ENCODE measurements around the gene STARD10. TPM values are rescaled to one million over a fixed set of nuclear protein-coding genes. Genes with fewer than 3 reads are reported as not detected.
A peak's percentile ranks its signal among the peaks of the same experiment; 100 is the strongest.

The STARD10 gene
- total RNA-seq, 1 experiment from 2014 or later, result 58.4 TPM

- TF ChIP-seq TCF7L2 (IDR thresholded peaks at IDR 0.05; ENCODE audit: borderline replicate concordance, extremely low read depth, insufficient read depth, insufficient read length) (peak; percentile 22), EZH2phosphoT487 (IDR thresholded peaks at IDR 0.05; ENCODE audit: borderline replicate concordance) (no peak)
- H3K27me3 ChIP-seq (ENCODE audit: insufficient read depth, low read length), result no peaks in the 10 kb centered on the region
- no peak overlapping the region for H3K27ac ChIP-seq (ENCODE audit: low read depth, low read length)
- no peaks in the 10 kb centered on the region for H3K9me3 ChIP-seq (ENCODE audit: control insufficient read depth in 1 of 2, insufficient read depth in 1 of 2, low read depth in 1 of 2, low read length in 2 of 2)
- no peak overlapping the region for H3K4me2 ChIP-seq (ENCODE audit: low read length)
- ChIA-PET RAD21 (ENCODE audit: low non-redundant PET in 1 of 2, low total read pairs in 2 of 2, uncharacterized antibody in 2 of 2, unreplicated experiment in 2 of 2) (no interaction called here), CTCF (no interaction called here), POLR2A (no interaction called here)
- H3K9ac ChIP-seq (ENCODE audit: low read length), result no peak overlapping the region
- H2AFZ ChIP-seq (ENCODE audit: low read depth, low read length, poor library complexity, severe bottlenecking), result no peak overlapping the region
- no TSS peak for BruUV-seq (replicated peaks)
- H4K20me1 ChIP-seq (ENCODE audit: insufficient read depth), result no peaks in the 10 kb centered on the region
- H3K9me2 ChIP-seq (ENCODE audit: insufficient read depth), result no peaks in the 10 kb centered on the region
- H3K4me3 ChIP-seq (replicated peaks in 1 of 2; ENCODE audit: low read depth in 1 of 2, low read length in 2 of 2), result no peak overlapping the region
- no peaks in the 10 kb centered on the region for H3K36me3 ChIP-seq (ENCODE audit: control insufficient read depth in 1 of 2, insufficient read depth in 2 of 2, low read length in 2 of 2)
- intact Hi-C loops (cut with micrococcal nuclease), result no loop called here
- DNase-seq (ENCODE audit: low read depth, low spot score) (no peak), ATAC-seq (no peak)
- H3K4me1 ChIP-seq (ENCODE audit: control insufficient read depth in 1 of 2, insufficient read depth in 2 of 2, low read length in 2 of 2), result peaks cover 12 to 45% of the 10 kb centered on the region in 2 experiments
- no peaks in the 10 kb centered on the region for H3K79me2 ChIP-seq (ENCODE audit: insufficient read depth, low read length)
These were observed 16.0 kb downstream of the STARD10 start for GRCh38 chr11:72777755-72778278.

GRCh38 chr11:72776844-72777754 lies 16.7 kb downstream of the STARD10 start:
- no TSS peak for BruUV-seq (replicated peaks)
- intact Hi-C loops (cut with micrococcal nuclease), result no loop called here
- Histone ChIP-seq H3K27me3 (ENCODE audit: insufficient read depth, low read length) (no peaks in the 10 kb centered on the region), H3K9ac (ENCODE audit: low read length) (no peak overlapping the region), H2AFZ (ENCODE audit: low read depth, low read length, poor library complexity, severe bottlenecking) (no peak overlapping the region), H3K4me2 (ENCODE audit: low read length) (no peak overlapping the region), H3K4me3 (replicated peaks in 1 of 2; ENCODE audit: low read depth in 1 of 2, low read length in 2 of 2) (no peak overlapping the region), H3K4me1 (ENCODE audit: control insufficient read depth in 1 of 2, insufficient read depth in 2 of 2, low read length in 2 of 2) (peaks cover 8 to 38% of the 10 kb centered on the region in 2 experiments), H3K36me3 (ENCODE audit: control insufficient read depth in 1 of 2, insufficient read depth in 2 of 2, low read length in 2 of 2) (no peaks in the 10 kb centered on the region), H3K9me3 (ENCODE audit: control insufficient read depth in 1 of 2, insufficient read depth in 1 of 2, low read depth in 1 of 2, low read length in 2 of 2) (no peaks in the 10 kb centered on the region), H3K9me2 (ENCODE audit: insufficient read depth) (no peaks in the 10 kb centered on the region), H4K20me1 (ENCODE audit: insufficient read depth) (no peaks in the 10 kb centered on the region), H3K79me2 (ENCODE audit: insufficient read depth, low read length) (no peaks in the 10 kb centered on the region), H3K27ac (ENCODE audit: low read depth, low read length) (no peak overlapping the region)
- DNase-seq (ENCODE audit: low read depth, low spot score) (no peak), ATAC-seq (no peak)
- no peak for TF ChIP-seq SP1 (IDR thresholded peaks at IDR 0.05; ENCODE audit: low read depth)
- TF ChIP-seq ZBTB33 (IDR thresholded peaks at IDR 0.05; ENCODE audit: extremely low read depth, insufficient replicate concordance, low read length), result no peak
- no peak for TF ChIP-seq CBX3 (IDR thresholded peaks at IDR 0.05; ENCODE audit: low read depth)
- no peak for TF ChIP-seq YY1 (IDR thresholded peaks at IDR 0.05; ENCODE audit: extremely low read depth, insufficient replicate concordance, low read depth, low read length)
- TF ChIP-seq JUND (IDR thresholded peaks at IDR 0.05), result no peak
- no peak for TF ChIP-seq SRF (IDR thresholded peaks at IDR 0.05; ENCODE audit: low read depth)
- no peak for TF ChIP-seq POLR2AphosphoS5 (IDR thresholded peaks at IDR 0.05; ENCODE audit: low read depth, low read length)
- TF ChIP-seq, protein P1, sequence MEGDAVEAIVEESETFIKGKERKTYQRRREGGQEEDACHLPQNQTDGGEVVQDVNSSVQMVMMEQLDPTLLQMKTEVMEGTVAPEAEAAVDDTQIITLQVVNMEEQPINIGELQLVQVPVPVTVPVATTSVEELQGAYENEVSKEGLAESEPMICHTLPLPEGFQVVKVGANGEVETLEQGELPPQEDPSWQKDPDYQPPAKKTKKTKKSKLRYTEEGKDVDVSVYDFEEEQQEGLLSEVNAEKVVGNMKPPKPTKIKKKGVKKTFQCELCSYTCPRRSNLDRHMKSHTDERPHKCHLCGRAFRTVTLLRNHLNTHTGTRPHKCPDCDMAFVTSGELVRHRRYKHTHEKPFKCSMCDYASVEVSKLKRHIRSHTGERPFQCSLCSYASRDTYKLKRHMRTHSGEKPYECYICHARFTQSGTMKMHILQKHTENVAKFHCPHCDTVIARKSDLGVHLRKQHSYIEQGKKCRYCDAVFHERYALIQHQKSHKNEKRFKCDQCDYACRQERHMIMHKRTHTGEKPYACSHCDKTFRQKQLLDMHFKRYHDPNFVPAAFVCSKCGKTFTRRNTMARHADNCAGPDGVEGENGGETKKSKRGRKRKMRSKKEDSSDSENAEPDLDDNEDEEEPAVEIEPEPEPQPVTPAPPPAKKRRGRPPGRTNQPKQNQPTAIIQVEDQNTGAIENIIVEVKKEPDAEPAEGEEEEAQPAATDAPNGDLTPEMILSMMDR (IDR thresholded peaks at IDR 0.05 in 2 of 3, conservative IDR thresholded peaks at IDR 0.05 in 1 of 3; ENCODE audit: borderline replicate concordance in 1 of 3, insufficient read depth in 1 of 3, low read depth in 2 of 3, low read length in 2 of 3), result no peak
- TF ChIP-seq RAD21 (IDR thresholded peaks at IDR 0.05; ENCODE audit: low read depth), result no peak
- TF ChIP-seq EGR1 (IDR thresholded peaks at IDR 0.05; ENCODE audit: low read depth), result no peak
- no peak for TF ChIP-seq CEBPB (IDR thresholded peaks at IDR 0.05; ENCODE audit: low read depth)
- no peak for TF ChIP-seq TCF7L2 (IDR thresholded peaks at IDR 0.05; ENCODE audit: borderline replicate concordance, extremely low read depth, insufficient read depth, insufficient read length)
- TF ChIP-seq SIN3A (IDR thresholded peaks at IDR 0.05; ENCODE audit: low read depth), result no peak
- ChIA-PET POLR2A (no interaction called here), CTCF (no interaction called here), RAD21 (ENCODE audit: low non-redundant PET in 1 of 2, low total read pairs in 2 of 2, uncharacterized antibody in 2 of 2, unreplicated experiment in 2 of 2) (no interaction called here)

All from HCT116 (cell line).